Colon (tissue), 2 donors: ENCODE measurements around the gene NADSYN1.

Experiments
- FAIRE-seq: peaks from 2 replicates; lab custom pipeline; 2012; peaks lifted over from hg19 to GRCh38; lab: Jason Lieb, UNC
- donor health status: control.
- donor health status: control.

The NADSYN1 gene

GRCh38 chr11:71451596-71452198 lies 1.3 kb upstream of the NADSYN1 start:
- FAIRE-seq, result no peak

DNA sequence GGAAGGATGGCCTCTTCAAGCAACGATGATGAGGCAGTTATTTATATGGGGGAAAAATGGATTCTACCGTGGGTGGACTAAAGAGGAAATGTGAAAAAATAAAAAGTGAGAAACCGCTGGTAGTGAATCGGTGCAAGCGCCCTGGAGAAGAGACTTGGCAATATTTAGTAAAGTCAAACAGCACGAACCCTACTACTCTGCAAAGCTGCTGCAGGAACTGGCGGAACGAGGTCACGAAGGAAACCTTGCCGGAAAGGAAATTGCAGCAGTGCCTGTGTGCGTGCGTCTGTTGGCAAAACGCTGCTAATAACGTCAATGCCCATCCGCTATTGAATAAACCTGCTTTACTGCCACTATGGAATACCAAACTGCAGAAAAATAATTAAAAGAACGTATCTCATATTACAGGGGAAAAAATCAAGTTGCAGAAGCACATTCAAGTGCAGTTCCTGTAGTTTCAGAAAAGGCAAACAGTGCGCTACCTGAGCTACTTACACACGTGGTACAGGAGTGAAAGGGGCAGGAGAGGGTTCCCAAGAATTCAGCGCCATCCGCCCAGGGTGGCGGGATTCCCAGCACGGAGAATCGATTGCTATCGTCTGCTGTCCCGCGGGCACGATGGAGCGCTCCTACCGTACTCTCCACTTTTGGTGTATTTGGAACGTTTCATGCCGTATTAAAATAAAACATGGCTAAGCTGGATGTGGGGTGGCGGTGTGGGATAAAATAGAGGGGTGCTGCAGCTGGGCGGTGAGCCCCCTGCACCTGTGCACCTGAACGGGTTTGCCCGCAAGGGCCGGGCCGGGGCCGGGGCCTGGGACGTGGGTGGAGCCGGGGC lies 585 bp upstream of the NADSYN1 start:
- no peak for FAIRE-seq

- no peak for FAIRE-seq
These were observed 908 bp downstream of the NADSYN1 start for GRCh38 chr11:71453918-71454304.

GRCh38 chr11:71454470-71455113 lies 1.6 kb downstream of the NADSYN1 start:
- FAIRE-seq, result no peak

DNA sequence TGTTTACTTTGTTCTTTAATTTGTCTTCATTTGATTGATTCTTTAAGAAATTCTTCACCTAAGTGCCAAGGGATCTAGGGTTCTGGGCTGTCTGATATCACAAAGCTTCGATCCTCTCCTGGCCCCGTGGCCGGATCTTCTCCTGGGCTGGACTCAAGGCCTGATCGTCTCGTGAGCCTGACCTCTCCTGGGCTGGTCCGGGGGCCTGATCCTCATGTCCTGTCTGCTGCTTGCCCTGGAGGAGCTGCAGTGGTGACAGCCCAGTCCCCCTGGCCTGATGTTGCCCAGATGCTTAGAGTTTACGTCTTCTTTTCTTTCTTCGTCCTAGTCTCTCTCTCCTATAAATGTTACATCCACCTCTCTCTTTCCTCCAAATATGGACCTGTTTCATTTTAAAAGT lies 3.3 kb downstream of the NADSYN1 start:
- FAIRE-seq, result no peak

DNA sequence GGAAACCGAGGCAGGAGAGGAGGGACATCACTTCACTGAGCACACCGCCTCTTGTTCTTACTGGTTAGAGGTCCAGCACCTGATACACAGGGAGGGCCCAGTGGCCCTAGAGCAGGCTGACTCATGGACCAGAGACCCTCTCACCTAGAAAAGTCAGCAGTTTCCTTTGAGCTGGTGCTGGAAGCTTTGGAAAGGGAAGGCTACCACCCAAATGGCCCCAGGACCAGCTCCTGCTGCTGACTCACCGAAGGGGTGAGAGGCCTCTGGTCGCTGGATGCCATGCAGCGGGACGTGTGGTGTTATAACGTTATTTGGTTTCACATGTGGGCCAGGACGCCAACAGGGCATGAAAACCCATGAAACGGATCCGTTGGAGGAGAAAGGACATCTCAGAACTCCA lies 3.8 kb downstream of the NADSYN1 start:
- FAIRE-seq, result no peak

DNA sequence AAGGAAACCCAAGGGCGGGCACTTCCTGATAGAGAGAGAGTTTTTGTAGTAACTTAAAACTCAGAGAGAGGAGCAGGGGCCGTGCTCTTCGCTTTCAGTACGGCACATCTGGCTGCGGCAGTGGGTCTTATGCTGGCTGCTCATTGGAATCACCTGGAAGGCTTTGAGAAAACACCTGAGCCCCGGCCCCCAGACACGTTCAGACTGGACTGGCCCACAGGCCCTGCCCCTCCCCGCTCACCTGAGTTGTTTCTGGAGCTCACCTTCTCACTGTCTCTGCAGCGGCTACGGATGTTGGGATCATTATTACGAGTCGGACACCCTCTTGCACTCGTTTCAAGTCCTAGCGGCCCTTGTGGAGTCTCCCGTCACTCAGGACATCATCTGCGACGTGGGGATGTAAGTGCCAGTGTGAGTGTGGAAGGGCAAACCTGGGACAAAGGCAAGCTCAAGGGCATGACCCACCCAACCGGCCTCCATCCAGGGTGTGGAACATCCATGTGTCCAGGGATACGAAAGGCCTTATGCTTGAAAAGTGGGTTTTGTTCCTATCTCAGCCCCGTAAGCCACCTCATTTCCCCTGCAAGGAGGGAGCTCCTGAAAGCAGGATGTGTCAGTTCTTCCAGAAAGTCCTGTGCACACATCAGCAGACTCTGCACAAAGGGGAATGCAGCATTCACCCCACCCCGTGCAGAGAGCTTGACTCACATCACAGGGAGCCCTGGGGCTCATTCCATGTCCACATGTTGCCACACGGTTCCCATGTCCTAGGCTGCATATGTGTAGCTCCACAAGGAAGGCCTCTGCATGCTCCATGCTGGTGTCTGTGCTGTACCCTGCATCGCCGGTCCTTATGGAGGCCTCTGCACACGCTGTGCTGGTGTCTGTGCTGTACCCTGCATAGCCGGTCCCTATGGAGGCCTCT lies 5.4 kb downstream of the NADSYN1 start:
- FAIRE-seq, result no peak

- no peak for FAIRE-seq
These were observed 6.2 kb downstream of the NADSYN1 start for GRCh38 chr11:71459076-71459766.

DNA sequence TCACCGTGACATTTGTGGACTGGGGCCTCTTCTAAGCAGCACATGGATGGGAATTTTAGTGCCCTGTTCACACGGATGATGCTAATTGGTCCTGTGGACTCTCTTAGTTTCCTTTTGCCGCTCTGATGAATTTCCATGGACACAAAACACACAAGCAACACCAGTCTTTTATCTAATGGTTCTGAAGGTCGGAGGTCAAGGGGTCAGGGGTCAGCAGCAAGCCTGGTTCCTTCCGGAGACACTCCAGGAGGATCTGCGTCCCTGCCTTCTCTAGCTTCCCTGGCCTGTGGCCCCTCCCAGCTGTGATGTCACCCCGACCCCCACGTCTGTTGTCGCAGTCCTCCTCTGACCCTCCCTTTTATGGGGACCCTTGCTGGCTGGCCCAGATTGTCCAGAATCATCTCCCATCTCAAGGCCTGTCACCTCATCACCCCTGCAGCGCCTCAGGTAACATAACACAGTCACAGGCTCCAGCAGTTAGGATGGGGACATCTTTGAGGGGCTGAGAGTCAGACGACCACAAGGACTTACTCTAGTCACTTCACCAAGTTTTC lies 6.8 kb downstream of the NADSYN1 start:
- FAIRE-seq, result no peak

GRCh38 chr11:71461696-71462095 lies 8.7 kb downstream of the NADSYN1 start:
- no peak for FAIRE-seq

- no peak for FAIRE-seq
These were observed 9.7 kb downstream of the NADSYN1 start for GRCh38 chr11:71462726-71463125.

DNA sequence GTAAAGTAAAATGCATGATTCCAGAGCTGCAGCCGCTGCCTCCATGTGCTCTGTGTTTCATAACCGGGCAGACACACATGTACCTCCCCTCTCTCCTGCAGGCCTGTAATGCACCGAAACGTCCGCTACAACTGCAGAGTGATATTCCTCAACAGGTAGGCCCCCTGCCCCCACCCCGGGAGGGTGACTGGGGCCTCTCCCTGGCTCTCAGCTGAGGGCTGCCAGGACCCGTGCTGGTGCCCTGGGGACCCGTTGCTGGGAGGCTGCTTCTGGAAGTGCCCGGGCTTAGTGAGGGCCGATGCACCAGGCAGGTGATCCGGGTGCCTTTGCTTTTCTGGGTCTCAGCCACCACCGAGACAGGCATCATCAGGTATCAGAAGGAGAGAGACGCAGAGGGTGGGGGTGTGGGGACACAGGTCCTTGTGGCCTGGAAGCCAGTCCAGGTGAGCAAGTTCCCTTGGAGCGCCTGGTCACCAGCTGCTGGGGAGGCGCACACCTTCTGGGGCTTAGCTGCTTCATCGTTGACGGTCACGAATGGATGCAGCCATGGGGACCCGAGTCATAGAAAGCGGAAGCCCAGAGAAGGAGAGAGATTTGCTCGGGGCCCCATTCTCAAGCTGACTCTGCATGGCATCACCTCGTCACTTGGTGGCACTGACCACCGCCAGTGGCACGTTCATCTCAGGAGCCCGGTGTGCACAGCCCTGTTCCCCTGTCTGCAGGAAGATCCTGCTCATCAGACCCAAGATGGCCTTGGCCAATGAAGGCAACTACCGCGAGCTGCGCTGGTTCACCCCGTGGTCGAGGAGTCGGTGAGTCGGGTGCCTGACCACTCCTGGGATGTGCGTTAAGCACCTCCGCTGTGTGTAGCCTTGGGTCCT lies 10.6 kb downstream of the NADSYN1 start:
- FAIRE-seq, result no peak

- FAIRE-seq, result no peak
These were observed 12.1 kb downstream of the NADSYN1 start for GRCh38 chr11:71465054-71465453.

DNA sequence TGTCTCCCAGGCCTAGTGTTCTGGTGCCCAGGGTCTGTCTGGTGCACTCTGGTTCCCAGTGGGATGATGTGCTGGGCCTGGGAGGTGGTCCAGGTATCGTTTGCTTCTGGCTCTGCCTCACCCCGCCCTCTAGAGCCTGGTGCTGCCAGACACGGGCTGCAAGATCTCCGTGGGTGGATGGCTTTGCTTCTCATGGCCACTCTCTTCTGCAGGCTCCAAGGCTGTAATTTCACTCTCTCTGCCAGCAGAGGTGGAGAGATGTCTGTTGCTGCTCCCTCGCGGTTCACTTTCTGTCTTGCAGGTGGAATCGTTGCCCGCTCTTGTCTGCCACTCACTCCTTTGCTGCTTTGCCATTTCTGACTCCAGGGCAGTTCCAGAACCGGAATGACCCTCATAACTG lies 13.4 kb downstream of the NADSYN1 start:
- no peak for FAIRE-seq

GRCh38 chr11:71467164-71467563 lies 14.2 kb downstream of the NADSYN1 start:
- FAIRE-seq, result no peak

- no peak for FAIRE-seq
These were observed 17.9 kb downstream of the NADSYN1 start for GRCh38 chr11:71470946-71471345.

GRCh38 chr11:71472357-71472885 lies 19.4 kb downstream of the NADSYN1 start:
- no peak for FAIRE-seq

- no peak for FAIRE-seq
These were observed 20.2 kb downstream of the NADSYN1 start for GRCh38 chr11:71472941-71473792.

DNA sequence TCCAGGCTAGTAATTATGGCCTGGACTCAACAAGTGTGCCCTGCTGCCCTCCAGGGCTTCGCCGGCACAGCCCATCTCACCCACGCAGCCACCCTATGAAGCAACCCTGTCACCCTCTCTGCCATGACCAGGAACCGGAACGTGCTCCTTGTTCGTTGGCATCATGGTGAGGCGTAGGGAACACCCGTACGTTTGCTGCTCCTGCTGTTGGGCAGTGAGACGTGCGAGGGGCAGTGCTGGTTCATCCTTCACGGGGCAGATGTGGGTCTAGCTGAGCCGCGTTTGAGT lies 20.7 kb downstream of the NADSYN1 start:
- FAIRE-seq, result no peak
